ENCODE results near the gene CALCB.

- no peak for TF ChIP-seq POLR2AphosphoS5 (IDR thresholded peaks at IDR 0.05; ENCODE audit: low read depth, low read length)
- no peak for TF ChIP-seq REST (IDR thresholded peaks at IDR 0.05; ENCODE audit: insufficient read depth in 1 of 2, low read depth in 2 of 2, low read length in 2 of 2)
- no peak for TF ChIP-seq TAF1 (IDR thresholded peaks at IDR 0.05; ENCODE audit: borderline replicate concordance, insufficient read depth, low read length)
- no peak for TF ChIP-seq FOXP2 (optimal IDR thresholded peaks at IDR 0.05; ENCODE audit: borderline replicate concordance, extremely low read depth, extremely low read length, insufficient read depth)
Observed at GRCh38 chr11:15038963-15039362, 34.4 kb upstream of the CALCB start.

Data from PFSK-1 (cell line).